HG03060 (cell line): ENCODE results near the gene PALD1.

Experiments used
- ATAC-seq: cut with Tn5 transposase; IDR thresholded peaks from one replicate; pipeline ENCODE4 v1.9.1; 2021; ENCODE audit warnings: low read depth, moderate number of reproducible peaks; ENCODE audit not compliant: unreplicated experiment

PALD1 gene

GRCh38 chr10:70533189-70533558 lies 54.6 kb downstream of the PALD1 start:
- ATAC-seq: no peak

GRCh38 chr10:70534281-70534680 lies 55.7 kb downstream of the PALD1 start:
- no peak for ATAC-seq

GRCh38 chr10:70535001-70535400 lies 56.4 kb downstream of the PALD1 start:
- no peak for ATAC-seq

- no peak for ATAC-seq
These were observed 56.9 kb downstream of the PALD1 start for GRCh38 chr10:70535451-70535850.

GRCh38 chr10:70536196-70536861 lies 57.8 kb downstream of the PALD1 start:
- ATAC-seq: no peak

- ATAC-seq: no peak
These were observed 59.0 kb downstream of the PALD1 start for GRCh38 chr10:70537398-70538194.

- ATAC-seq: no peak
These were observed 59.6 kb downstream of the PALD1 start for GRCh38 chr10:70538195-70538520.

GRCh38 chr10:70538731-70539338 lies 60.3 kb downstream of the PALD1 start:
- no peak for ATAC-seq

GRCh38 chr10:70539471-70539870 lies 60.9 kb downstream of the PALD1 start:
- no peak for ATAC-seq

GRCh38 chr10:70540089-70540788 lies 61.7 kb downstream of the PALD1 start:
- no peak for ATAC-seq

- ATAC-seq: no peak
These were observed 62.3 kb downstream of the PALD1 start for GRCh38 chr10:70540789-70541360.

GRCh38 chr10:70541736-70542564 lies 63.4 kb downstream of the PALD1 start:
- no peak for ATAC-seq

GRCh38 chr10:70542565-70542938 lies 64.0 kb downstream of the PALD1 start:
- no peak for ATAC-seq

GRCh38 chr10:70543911-70544310 lies 65.3 kb downstream of the PALD1 start:
- no peak for ATAC-seq

GRCh38 chr10:70544431-70545340 lies 66.1 kb downstream of the PALD1 start:
- ATAC-seq: no peak

- ATAC-seq: no peak
These were observed 68.0 kb downstream of the PALD1 start for GRCh38 chr10:70546584-70546983.

- ATAC-seq: no peak
These were observed 70.9 kb downstream of the PALD1 start for GRCh38 chr10:70549351-70549961.

- ATAC-seq: no peak
These were observed 71.4 kb downstream of the PALD1 start for GRCh38 chr10:70549962-70550458.
